Brain microvascular endothelial cell (primary cell): ENCODE measurements around the gene ANTXR1.
"Not testable (repeated sequence)": the region's sequence is repeated elsewhere in the genome, so short reads cannot be mapped to it uniquely, and the experiment has no call there.

ENCODE experiments used
- DNase-seq: peaks from one replicate; pipeline ENCODE4 v3.0.0-alpha.2; 2020
- H3K27ac ChIP-seq: fragments of 250-450 bp; sonication (Bioruptor Pico); 2 replicates; pipeline ENCODE4 v1.5.1; 2020; ENCODE audit warnings: mild to moderate bottlenecking, moderate library complexity
- H3K27me3 ChIP-seq: fragments of 250-450 bp; sonication (Bioruptor Pico); replicated peaks from 2 replicates; pipeline ENCODE4 v1.5.1; 2020; ENCODE audit warnings: mild to moderate bottlenecking
- H3K36me3 ChIP-seq: fragments of 250-450 bp; sonication (Bioruptor Pico); replicated peaks from 2 replicates; pipeline ENCODE4 v1.5.1; 2020; ENCODE audit warnings: mild to moderate bottlenecking
- H3K4me3 ChIP-seq: 2 replicates; pipeline ENCODE4 v1.5.1; 2011; ENCODE audit warnings: low read depth, mild to moderate bottlenecking, control low read depth, low read length, moderate library complexity
- in situ Hi-C: cut with HindIII; loops from 2 replicates; pipeline ENCODE4 v1.10.0; 2017; ENCODE audit warnings: low sequenced_read_pairs, low pct_ligation_motif_present
- TF ChIP-seq, protein P1 (sequence below): IDR thresholded peaks from 2 replicates; pipeline ENCODE4 v1.5.1; 2011; ENCODE audit warnings: low read depth, mild to moderate bottlenecking, moderate library complexity, low read length, control low read depth, inconsistent platforms; ENCODE audit errors: missing control alignments

Gene ANTXR1

DNA sequence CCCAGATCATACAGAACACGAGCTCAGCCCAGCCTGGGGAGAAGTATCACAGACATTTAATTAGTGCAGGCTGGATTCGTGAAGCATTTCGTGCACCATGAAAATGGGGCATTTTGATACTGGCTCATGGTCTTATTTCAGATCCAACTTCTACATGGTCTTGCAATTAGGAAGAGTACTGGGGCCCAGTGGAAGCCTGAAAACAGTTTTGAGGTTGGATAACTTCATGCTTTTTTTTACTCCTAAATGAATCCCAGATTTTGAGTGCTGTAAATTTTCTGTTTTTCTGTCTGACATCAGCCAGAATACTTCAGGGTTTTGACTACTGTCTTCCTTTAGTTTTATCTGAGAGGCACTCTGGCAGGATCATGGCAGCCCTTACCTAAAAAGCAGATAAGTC is 213.9 kb downstream of the ANTXR1 start:
- H3K4me3 ChIP-seq = no peak overlapping the region
- no peak overlapping the region for H3K27ac ChIP-seq
- in situ Hi-C loops = no loop called here
- no peaks in the 10 kb centered on the region for H3K36me3 ChIP-seq
- H3K27me3 ChIP-seq = no peaks in the 10 kb centered on the region
- TF ChIP-seq, protein P1, sequence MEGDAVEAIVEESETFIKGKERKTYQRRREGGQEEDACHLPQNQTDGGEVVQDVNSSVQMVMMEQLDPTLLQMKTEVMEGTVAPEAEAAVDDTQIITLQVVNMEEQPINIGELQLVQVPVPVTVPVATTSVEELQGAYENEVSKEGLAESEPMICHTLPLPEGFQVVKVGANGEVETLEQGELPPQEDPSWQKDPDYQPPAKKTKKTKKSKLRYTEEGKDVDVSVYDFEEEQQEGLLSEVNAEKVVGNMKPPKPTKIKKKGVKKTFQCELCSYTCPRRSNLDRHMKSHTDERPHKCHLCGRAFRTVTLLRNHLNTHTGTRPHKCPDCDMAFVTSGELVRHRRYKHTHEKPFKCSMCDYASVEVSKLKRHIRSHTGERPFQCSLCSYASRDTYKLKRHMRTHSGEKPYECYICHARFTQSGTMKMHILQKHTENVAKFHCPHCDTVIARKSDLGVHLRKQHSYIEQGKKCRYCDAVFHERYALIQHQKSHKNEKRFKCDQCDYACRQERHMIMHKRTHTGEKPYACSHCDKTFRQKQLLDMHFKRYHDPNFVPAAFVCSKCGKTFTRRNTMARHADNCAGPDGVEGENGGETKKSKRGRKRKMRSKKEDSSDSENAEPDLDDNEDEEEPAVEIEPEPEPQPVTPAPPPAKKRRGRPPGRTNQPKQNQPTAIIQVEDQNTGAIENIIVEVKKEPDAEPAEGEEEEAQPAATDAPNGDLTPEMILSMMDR = no peak
- DNase-seq = no peak

DNA sequence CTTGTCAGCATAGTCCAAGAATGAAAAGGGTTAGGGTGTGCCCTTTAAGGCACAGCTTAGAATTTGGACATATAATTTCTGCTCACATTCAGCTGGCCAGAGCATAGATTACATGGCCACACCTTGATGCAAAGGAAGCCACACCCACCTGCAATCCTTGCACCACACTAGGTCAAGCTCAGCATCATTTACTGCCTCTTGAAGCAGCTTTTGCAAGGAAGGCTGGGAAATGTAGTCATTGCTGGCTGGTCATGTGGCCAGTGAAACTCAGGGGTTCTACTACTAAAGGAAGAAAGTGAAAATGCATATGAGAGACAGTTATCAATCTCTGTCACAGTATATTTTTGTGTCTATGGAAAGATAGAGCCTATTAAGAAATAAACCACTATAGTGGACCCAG is 214.7 kb downstream of the ANTXR1 start:
- TF ChIP-seq, protein P1 = no peak
- H3K27ac ChIP-seq = no peak overlapping the region
- no peak for DNase-seq
- H3K36me3 ChIP-seq = no peaks in the 10 kb centered on the region
- in situ Hi-C loops = no loop called here
- no peak overlapping the region for H3K4me3 ChIP-seq
- no peaks in the 10 kb centered on the region for H3K27me3 ChIP-seq

- H3K27me3 ChIP-seq, DNase-seq, in situ Hi-C loops, H3K27ac ChIP-seq, H3K4me3 ChIP-seq, H3K36me3 ChIP-seq: not testable (repeated sequence)
Measured at GRCh38 chr2:69230946-69231345, 218.0 kb downstream of the ANTXR1 start.

- Histone ChIP-seq H3K36me3 (no peaks in the 10 kb centered on the region), H3K27me3 (no peaks in the 10 kb centered on the region), H3K4me3 (no peak overlapping the region), H3K27ac (no peak overlapping the region)
- TF ChIP-seq, protein P1 = no peak
- in situ Hi-C loops = no loop called here
- DNase-seq = no peak
Measured at GRCh38 chr2:69231612-69232277, 218.8 kb downstream of the ANTXR1 start.

GRCh38 chr2:69235835-69236234 is 222.9 kb downstream of the ANTXR1 start:
- H3K27ac ChIP-seq, H3K36me3 ChIP-seq, H3K4me3 ChIP-seq, in situ Hi-C loops, DNase-seq, H3K27me3 ChIP-seq: not testable (repeated sequence)

- in situ Hi-C loops = no loop called here
Measured at GRCh38 chr2:69237070-69237670, 224.2 kb downstream of the ANTXR1 start.

More at GRCh38 chr2:69237070-69237670, 224.2 kb downstream of the ANTXR1 start:
- TF ChIP-seq, protein P1 = no peak
- DNase-seq = no peak
- Histone ChIP-seq H3K36me3 (no peaks in the 10 kb centered on the region), H3K4me3 (no peak overlapping the region), H3K27me3 (no peaks in the 10 kb centered on the region), H3K27ac (no peak overlapping the region)
